Fibroblast of lung (primary cell): ENCODE measurements around the gene PCBP3. TPM values are rescaled to one million over a fixed set of nuclear protein-coding genes. Genes with fewer than 3 reads are reported as not detected.

Experiments
- DNase-seq, 2 donors: peaks; one replicate each; pipeline versions ENCODE4 v3.0.0 to v3.0.0-alpha.2; 2010; ENCODE audit warnings: low read depth in 2 of 2
- H2AFZ ChIP-seq: 2 replicates; pipeline ENCODE4 v1.5.1; 2012; ENCODE audit warnings: low read length, control low read depth, inconsistent platforms
- H3K27ac ChIP-seq: 2 replicates; pipeline ENCODE4 v1.5.1; 2011; ENCODE audit warnings: low read length, control low read depth; ENCODE audit not compliant: insufficient read depth
- H3K27me3 ChIP-seq: 2 replicates; pipeline ENCODE4 v1.5.1; 2011; ENCODE audit warnings: mild to moderate bottlenecking, low read length; ENCODE audit not compliant: control insufficient read depth, insufficient read depth
- H3K36me3 ChIP-seq: 2 replicates; pipeline ENCODE4 v1.5.1; 2011; ENCODE audit warnings: low read length; ENCODE audit not compliant: control insufficient read depth, insufficient read depth
- H3K4me1 ChIP-seq: 2 replicates; pipeline ENCODE4 v1.5.1; 2011; ENCODE audit warnings: low read length; ENCODE audit not compliant: control insufficient read depth, insufficient read depth; ENCODE audit errors: extremely low read depth
- H3K4me2 ChIP-seq: 2 replicates; pipeline ENCODE4 v1.5.1; 2011; ENCODE audit warnings: low read length, control low read depth; ENCODE audit not compliant: insufficient read depth; ENCODE audit errors: extremely low read depth
- H3K4me3 ChIP-seq, 4 experiments: fragments of 200-600 bp in 1 of 4; sonication (generic) in 1 of 4; replicated peaks in 1 of 4; 2 replicates each; pipeline ENCODE4 v1.5.1; 2011 to 2016; ENCODE audit warnings: low read length in 4 of 4, low read depth in 3 of 4, mild to moderate bottlenecking in 3 of 4, control low read depth in 2 of 4, inconsistent platforms in 1 of 4, mixed read lengths in 1 of 4; ENCODE audit not compliant: insufficient read depth in 1 of 4; ENCODE audit errors: control extremely low read depth in 1 of 4
- H3K79me2 ChIP-seq: 2 replicates; pipeline ENCODE4 v1.5.1; 2012; ENCODE audit warnings: mild to moderate bottlenecking, low read length, inconsistent platforms; ENCODE audit not compliant: control insufficient read depth, insufficient read depth
- H3K9ac ChIP-seq: 2 replicates; pipeline ENCODE4 v1.5.1; 2011; ENCODE audit warnings: mild to moderate bottlenecking, low read length, control low read depth; ENCODE audit not compliant: insufficient read depth
- H3K9me3 ChIP-seq: 2 replicates; pipeline ENCODE4 v1.5.1; 2012; ENCODE audit warnings: low read depth, low read length; ENCODE audit not compliant: control insufficient read depth, insufficient read depth
- H4K20me1 ChIP-seq: 2 replicates; pipeline ENCODE4 v1.5.1; 2011; ENCODE audit warnings: low read length; ENCODE audit not compliant: control insufficient read depth, insufficient read depth; ENCODE audit errors: extremely low read depth
- CTCF ChIP-seq, 2 donors: IDR thresholded peaks in 1 of 2; conservative IDR thresholded peaks in 1 of 2; 1 replicate in 1 of 2; 2 replicates in 1 of 2; pipeline ENCODE4 v1.5.1; 2011 to 2012; ENCODE audit warnings: low read length in 2 of 2, control low read depth in 1 of 2, inconsistent platforms in 1 of 2, low read depth in 1 of 2, mild to moderate bottlenecking in 1 of 2
- EZH2 ChIP-seq: IDR thresholded peaks from 2 replicates; pipeline ENCODE4 v1.5.1; 2012; ENCODE audit warnings: low read length, control low read depth, mild to moderate bottlenecking; ENCODE audit errors: missing control alignments
- polyA plus RNA-seq, 2 donors: library from polyadenylated mRNA; depleted of rRNA in 1 of 2; stranded (reverse) in 1 of 2; unstranded in 1 of 2; fragments of >200 nt; gene quantifications; 2 replicates each; pipeline ENCODE4 v1.2.1, GENCODE V29; 2011 to 2012; ENCODE audit warnings: missing spikeins in 1 of 2
- total RNA-seq: library from RNA; depleted of rRNA; stranded (reverse); fragments of >200 nt; gene quantifications from 2 replicates; pipeline ENCODE4 v1.2.1, GENCODE V29; 2014

The PCBP3 gene
- total and polyA plus RNA-seq, 2 donors (not counting 1 experiment from before 2014, with no cell fraction given), result 0.51 to 1.7 TPM

GRCh38 chr21:45841033-45841432, 197.5 kb downstream of the PCBP3 start:
- Histone ChIP-seq H3K36me3 (no peaks in the 10 kb centered on the region), H3K9me3 (no peaks in the 10 kb centered on the region), H3K4me3 (no peak overlapping the region), H3K27me3 (no peaks in the 10 kb centered on the region), H3K79me2 (no peaks in the 10 kb centered on the region), H3K4me2 (no peak overlapping the region), H4K20me1 (no peaks in the 10 kb centered on the region), H3K4me1 (no peaks in the 10 kb centered on the region), H3K9ac (no peak overlapping the region), H3K27ac (no peak overlapping the region), H2AFZ (no peak overlapping the region)
- TF ChIP-seq EZH2 (no peak), CTCF (conservative IDR thresholded peaks at IDR 0.05 in 1 of 2, IDR thresholded peaks at IDR 0.05 in 1 of 2; ENCODE audit: low read depth in 1 of 2, low read length in 2 of 2) (no peak)
- DNase-seq, result no peak

- H3K4me2 ChIP-seq, result no peak overlapping the region
- no peaks in the 10 kb centered on the region for H3K79me2 ChIP-seq
- H2AFZ ChIP-seq, result no peak overlapping the region
- H4K20me1 ChIP-seq, result no peaks in the 10 kb centered on the region
- H3K36me3 ChIP-seq, result no peaks in the 10 kb centered on the region
- no peak overlapping the region for H3K4me3 ChIP-seq
- H3K27ac ChIP-seq, result no peak overlapping the region
- DNase-seq, result no peak
- no peaks in the 10 kb centered on the region for H3K9me3 ChIP-seq
- H3K27me3 ChIP-seq, result peaks cover 3% of the 10 kb centered on the region
- TF ChIP-seq EZH2, result no peak
- TF ChIP-seq CTCF (conservative IDR thresholded peaks at IDR 0.05 in 1 of 2, IDR thresholded peaks at IDR 0.05 in 1 of 2; ENCODE audit: low read depth in 1 of 2, low read length in 2 of 2), result no peak
- no peaks in the 10 kb centered on the region for H3K4me1 ChIP-seq
- no peak overlapping the region for H3K9ac ChIP-seq
Observed at GRCh38 chr21:45843426-45843825, 199.9 kb downstream of the PCBP3 start.

GRCh38 chr21:45844181-45844580, 200.7 kb downstream of the PCBP3 start:
- no peak overlapping the region for H2AFZ ChIP-seq
- TF ChIP-seq EZH2 (no peak), CTCF (conservative IDR thresholded peaks at IDR 0.05 in 1 of 2, IDR thresholded peaks at IDR 0.05 in 1 of 2; ENCODE audit: low read depth in 1 of 2, low read length in 2 of 2) (no peak)

More at GRCh38 chr21:45844181-45844580, 200.7 kb downstream of the PCBP3 start:
- Histone ChIP-seq H3K9me3 (no peaks in the 10 kb centered on the region), H3K79me2 (no peaks in the 10 kb centered on the region), H3K9ac (no peak overlapping the region), H3K27me3 (peaks cover 3% of the 10 kb centered on the region), H3K27ac (no peak overlapping the region), H3K4me2 (no peak overlapping the region), H3K4me1 (no peaks in the 10 kb centered on the region), H4K20me1 (no peaks in the 10 kb centered on the region), H3K36me3 (no peaks in the 10 kb centered on the region), H3K4me3 (no peak overlapping the region)
- no peak for DNase-seq
